NCI-H146 (cell line): ENCODE data around the gene NDUFA13.
"Not testable (repeated sequence)": the region's sequence is repeated elsewhere in the genome, so short reads cannot be mapped to it uniquely, and the experiment has no call there.

Experiments used
- DNase-seq: peaks from one replicate; lab custom pipeline; 2025; lab: John Stamatoyannopoulos, UW

The NDUFA13 gene

GRCh38 chr19:19515642-19516519 is at the start of gene NDUFA13:
Gene NDUFA13, plus strand, starts transcription at chr19:19516225. Its CDS starts 14 bp downstream, at chr19:19516239.
- DNase-seq, result peak; percentile 93

GRCh38 chr19:19468424-19469050 is 47.5 kb upstream of the NDUFA13 start:
- DNase-seq, result no peak

- no peak for DNase-seq
Observed at GRCh38 chr19:19470579-19470978, 45.4 kb upstream of the NDUFA13 start.

- no peak for DNase-seq
Observed at GRCh38 chr19:19471682-19472081, 44.3 kb upstream of the NDUFA13 start.

- not testable (repeated sequence) for DNase-seq
Observed at GRCh38 chr19:19472106-19472505, 43.9 kb upstream of the NDUFA13 start.

GRCh38 chr19:19475015-19475765 is 40.8 kb upstream of the NDUFA13 start:
- no peak for DNase-seq

- no peak for DNase-seq
Observed at GRCh38 chr19:19475849-19476828, 39.9 kb upstream of the NDUFA13 start.

- DNase-seq, result peak; percentile 11
Observed at GRCh38 chr19:19477705-19478383, 38.2 kb upstream of the NDUFA13 start.

GRCh38 chr19:19480688-19481087 is 35.3 kb upstream of the NDUFA13 start:
- DNase-seq, result no peak

- no peak for DNase-seq
Observed at GRCh38 chr19:19482809-19483596, 33.0 kb upstream of the NDUFA13 start.

GRCh38 chr19:19485161-19485997 is 30.6 kb upstream of the NDUFA13 start:
- DNase-seq, result no peak

- DNase-seq, result no peak
Observed at GRCh38 chr19:19485998-19486290, 30.1 kb upstream of the NDUFA13 start.

GRCh38 chr19:19486343-19487076 is 29.5 kb upstream of the NDUFA13 start:
- no peak for DNase-seq

GRCh38 chr19:19487077-19487949 is 28.7 kb upstream of the NDUFA13 start:
- no peak for DNase-seq

GRCh38 chr19:19487950-19488874 is 27.8 kb upstream of the NDUFA13 start:
- peak; percentile 32 for DNase-seq
